H9 (cell line): ENCODE measurements around the gene RPS27. TPM values are rescaled to one million over a fixed set of nuclear protein-coding genes. Genes with fewer than 3 reads are reported as not detected.

ENCODE experiments used
- DNase-seq: peaks from one replicate; pipeline ENCODE4 v3.0.0-alpha.2; 2017
- H2AFZ ChIP-seq: one replicate; pipeline ENCODE4 v1.6.1; 2013; ENCODE audit warnings: mild to moderate bottlenecking, low read length, control low read depth, moderate library complexity
- H2AK5ac ChIP-seq: 2 replicates; pipeline ENCODE4 v1.6.1; 2013; ENCODE audit warnings: low read length, control low read depth, mixed read lengths; ENCODE audit not compliant: insufficient read length
- H2BK120ac ChIP-seq: one replicate; pipeline ENCODE4 v1.6.1; 2013; ENCODE audit warnings: low read depth, mild to moderate bottlenecking, low read length, control low read depth, inconsistent platforms; ENCODE audit not compliant: poor library complexity, severe bottlenecking
- H2BK12ac ChIP-seq: 2 replicates; pipeline ENCODE4 v1.6.1; 2013; ENCODE audit warnings: low read length, control low read depth, mixed read lengths, low read depth; ENCODE audit not compliant: insufficient read length
- H2BK15ac ChIP-seq: 2 replicates; pipeline ENCODE4 v1.6.1; 2013; ENCODE audit warnings: low read depth, low read length, control low read depth
- H2BK20ac ChIP-seq: one replicate; pipeline ENCODE4 v1.6.1; 2013; ENCODE audit warnings: low read depth, mild to moderate bottlenecking, low read length, control low read depth, inconsistent platforms; ENCODE audit not compliant: poor library complexity, severe bottlenecking
- H2BK5ac ChIP-seq: 2 replicates; pipeline ENCODE4 v1.6.1; 2013; ENCODE audit warnings: low read length, control low read depth, mixed read lengths; ENCODE audit not compliant: insufficient read length
- H3K14ac ChIP-seq: 2 replicates; pipeline ENCODE4 v1.6.1; 2013; ENCODE audit warnings: low read length, control low read depth; ENCODE audit not compliant: insufficient read depth
- H3K18ac ChIP-seq: 2 replicates; pipeline ENCODE4 v1.6.1; 2013; ENCODE audit warnings: low read depth, mild to moderate bottlenecking, mixed read lengths, low read length, control low read depth; ENCODE audit not compliant: insufficient read length
- H3K23ac ChIP-seq: 2 replicates; pipeline ENCODE4 v1.6.1; 2013; ENCODE audit warnings: low read length, control low read depth, mixed read lengths, low read depth; ENCODE audit not compliant: insufficient read length
- H3K23me2 ChIP-seq: 2 replicates; pipeline ENCODE4 v1.6.1; 2013; ENCODE audit warnings: low read depth, mild to moderate bottlenecking, mixed read lengths, low read length, control low read depth; ENCODE audit not compliant: insufficient read length, poor library complexity, severe bottlenecking
- H3K27ac ChIP-seq: 2 replicates; pipeline ENCODE4 v1.5.1; 2013; ENCODE audit warnings: low read length, control low read depth, mixed read lengths, low read depth; ENCODE audit not compliant: insufficient read length
- H3K27me3 ChIP-seq: 2 replicates; pipeline ENCODE4 v1.6.1; 2013; ENCODE audit warnings: low read length, control low read depth, inconsistent platforms; ENCODE audit not compliant: insufficient read depth
- H3K4ac ChIP-seq: 2 replicates; pipeline ENCODE4 v1.6.1; 2013; ENCODE audit warnings: low read depth, mild to moderate bottlenecking, control low read depth, inconsistent platforms, low read length, moderate library complexity
- H3K4me1 ChIP-seq: 2 replicates; pipeline ENCODE4 v1.6.1; 2013; ENCODE audit warnings: low read length, control low read depth, inconsistent platforms; ENCODE audit not compliant: insufficient read depth
- H3K4me2 ChIP-seq: 2 replicates; pipeline ENCODE4 v1.6.1; 2013; ENCODE audit warnings: low read length, control low read depth, mixed read lengths; ENCODE audit not compliant: insufficient read length, insufficient read depth
- H3K56ac ChIP-seq: 2 replicates; pipeline ENCODE4 v1.6.1; 2013; ENCODE audit warnings: low read depth, mild to moderate bottlenecking, mixed read lengths, low read length, control low read depth; ENCODE audit not compliant: insufficient read length
- H3K79me1 ChIP-seq: 2 replicates; pipeline ENCODE4 v1.6.1; 2013; ENCODE audit warnings: low read depth, mild to moderate bottlenecking, moderate library complexity, low read length, control low read depth, inconsistent platforms; ENCODE audit not compliant: insufficient read depth, poor library complexity, severe bottlenecking
- H3K79me2 ChIP-seq: 2 replicates; pipeline ENCODE4 v1.6.1; 2013; ENCODE audit warnings: low read length, control low read depth, inconsistent platforms; ENCODE audit not compliant: insufficient read depth
- H3K9ac ChIP-seq: 2 replicates; pipeline ENCODE4 v1.6.1; 2013; ENCODE audit warnings: low read length, control low read depth, mixed read lengths; ENCODE audit not compliant: insufficient read length; ENCODE audit errors: extremely low read depth
- H3K9me3 ChIP-seq: one replicate; pipeline ENCODE4 v1.6.1; 2013; ENCODE audit warnings: low read depth, low read length, inconsistent platforms; ENCODE audit not compliant: control insufficient read depth
- H3T11ph ChIP-seq: one replicate; pipeline ENCODE4 v1.6.1; 2013; ENCODE audit warnings: mild to moderate bottlenecking, low read length, control low read depth, inconsistent platforms
- H4K20me1 ChIP-seq: one replicate; pipeline ENCODE4 v1.6.1; 2013; ENCODE audit not compliant: control insufficient read depth, insufficient read length, insufficient read depth
- H4K5ac ChIP-seq: 2 replicates; pipeline ENCODE4 v1.6.1; 2013; ENCODE audit warnings: low read depth, mild to moderate bottlenecking, mixed read lengths, low read length, control low read depth; ENCODE audit not compliant: insufficient read length
- H4K8ac ChIP-seq: replicated peaks from 2 replicates; pipeline ENCODE4 v1.6.1; 2013; ENCODE audit warnings: low read length, control low read depth, mixed read lengths, low read depth; ENCODE audit not compliant: insufficient read length
- H4K91ac ChIP-seq: 2 replicates; pipeline ENCODE4 v1.6.1; 2013; ENCODE audit warnings: low read depth, mild to moderate bottlenecking, moderate library complexity, mixed read lengths, low read length, control low read depth; ENCODE audit not compliant: insufficient read length
- H3K27ac Mint-ChIP-seq, 3 experiments: 2 replicates in 2 of 3; 3 replicates in 1 of 3; pipeline ENCODE4 v1.8.0; 2020 to 2021; ENCODE audit warnings: mixed read lengths in 3 of 3, mild to moderate bottlenecking in 1 of 3, moderate library complexity in 1 of 3
- H3K27me3 Mint-ChIP-seq: 2 replicates; pipeline ENCODE4 v1.8.0; 2021; ENCODE audit warnings: low read depth, mild to moderate bottlenecking, moderate library complexity, mixed read lengths
- H3K36me3 Mint-ChIP-seq, 3 experiments: 2 replicates in 2 of 3; 3 replicates in 1 of 3; pipeline ENCODE4 v1.8.0; 2020 to 2021; ENCODE audit warnings: low read depth in 3 of 3, mixed read lengths in 3 of 3; ENCODE audit not compliant: insufficient read depth in 1 of 3
- H3K4me1 Mint-ChIP-seq, 2 experiments: 2 replicates each; pipeline ENCODE4 v1.8.0; 2020; ENCODE audit warnings: mixed read lengths in 2 of 2
- H3K4me3 Mint-ChIP-seq, 2 experiments: 2 replicates in 1 of 2; 3 replicates in 1 of 2; pipeline ENCODE4 v1.8.0; 2020 to 2021; ENCODE audit warnings: mild to moderate bottlenecking in 2 of 2, mixed read lengths in 2 of 2, moderate library complexity in 1 of 2
- H3K9me3 Mint-ChIP-seq, 2 experiments: 2 replicates in 1 of 2; 3 replicates in 1 of 2; pipeline ENCODE4 v1.8.0; 2020; ENCODE audit warnings: mild to moderate bottlenecking in 2 of 2, mixed read lengths in 2 of 2, moderate library complexity in 1 of 2
- WGBS: extraction: QIAGEN DNeasy Blood & Tissue Kit; methylation state at CpG from one replicate; pipeline ENCODE4 v1.1.7; 2013; ENCODE audit warnings: missing lambda C conversion rate, low lambda C conversion rate, mixed read lengths; ENCODE audit not compliant: insufficient read length; ENCODE audit errors: extremely low coverage; 5-methylcytosine and 5-hydroxymethylcytosine counted together
- total RNA-seq: library from RNA; stranded (reverse); gene quantifications from 2 replicates; pipeline ENCODE4 v1.2.1, GENCODE V29; 2021
- TF ChIP-seq, protein P1 (sequence below): fragments of 200-600 bp; sonication (generic); conservative IDR thresholded peaks from 3 replicates; pipeline ENCODE4 v1.8.0; 2021; ENCODE audit warnings: antibody characterized with exemption, mild to moderate bottlenecking

Gene RPS27
- total RNA-seq, 1 experiment from 2014 or later, result 2,321 TPM

DNA sequence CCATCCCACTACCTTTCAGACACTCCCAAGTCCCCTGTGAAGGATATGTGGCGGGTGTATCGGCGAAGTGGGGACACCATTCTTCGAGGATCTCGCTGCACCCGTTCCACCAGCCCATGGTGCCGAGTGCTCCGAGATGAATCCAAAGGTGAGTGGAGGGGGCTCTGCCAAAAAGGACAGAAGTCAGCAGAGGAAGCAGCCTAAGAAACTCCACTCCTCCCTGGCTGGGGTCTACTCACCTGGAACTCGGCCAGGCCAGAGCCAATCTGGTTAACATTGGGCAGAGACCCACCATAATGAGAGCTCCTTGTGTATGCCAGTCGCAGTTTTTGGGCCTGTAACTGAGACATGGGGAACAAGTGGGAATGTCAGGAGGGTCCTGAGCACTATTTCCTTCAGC lies 35.7 kb upstream of the RPS27 start:
- H3K79me2 ChIP-seq, result peaks cover 28% of the 10 kb centered on the region
- H2BK20ac ChIP-seq, result no peak overlapping the region
- H2BK15ac ChIP-seq, result no peak overlapping the region
- WGBS, result no CpG with 5 or more reads among the region's 10 CpGs
- no peaks in the 10 kb centered on the region for H3K9me3 ChIP-seq
- no peaks in the 10 kb centered on the region for H3K27me3 ChIP-seq
- Mint-ChIP-seq H3K27ac (no peak overlapping the region; a peak in 1 of 7 replicates), H3K4me1 (peaks cover 23% of the 10 kb centered on the region in 2 experiments), H3K4me3 (no peak overlapping the region), H3K27me3 (no peaks in the 10 kb centered on the region), H3K9me3 (no peaks in the 10 kb centered on the region), H3K36me3 (peaks cover 22 to 48% (median 29%) of the 10 kb centered on the region in 3 experiments; a peak in 6 of 7 replicates)
- H3K18ac ChIP-seq, result no peak overlapping the region
- no peak overlapping the region for H3T11ph ChIP-seq
- H3K9ac ChIP-seq, result no peak overlapping the region
- H2BK5ac ChIP-seq, result no peak overlapping the region
- no peak overlapping the region for H2BK12ac ChIP-seq
- no peak overlapping the region for H3K14ac ChIP-seq
- H3K4me2 ChIP-seq, result no peak overlapping the region
- H3K23ac ChIP-seq, result no peak overlapping the region
- no peak overlapping the region for H3K56ac ChIP-seq
- peaks cover 6% of the 10 kb centered on the region for H3K23me2 ChIP-seq
- H2BK120ac ChIP-seq, result no peak overlapping the region
- H3K79me1 ChIP-seq, result peaks cover 13% of the 10 kb centered on the region
- no peak overlapping the region for H4K8ac ChIP-seq
- H4K91ac ChIP-seq, result no peak overlapping the region
- no peak for DNase-seq
- H4K20me1 ChIP-seq, result peaks cover 2% of the 10 kb centered on the region
- TF ChIP-seq, protein P1, sequence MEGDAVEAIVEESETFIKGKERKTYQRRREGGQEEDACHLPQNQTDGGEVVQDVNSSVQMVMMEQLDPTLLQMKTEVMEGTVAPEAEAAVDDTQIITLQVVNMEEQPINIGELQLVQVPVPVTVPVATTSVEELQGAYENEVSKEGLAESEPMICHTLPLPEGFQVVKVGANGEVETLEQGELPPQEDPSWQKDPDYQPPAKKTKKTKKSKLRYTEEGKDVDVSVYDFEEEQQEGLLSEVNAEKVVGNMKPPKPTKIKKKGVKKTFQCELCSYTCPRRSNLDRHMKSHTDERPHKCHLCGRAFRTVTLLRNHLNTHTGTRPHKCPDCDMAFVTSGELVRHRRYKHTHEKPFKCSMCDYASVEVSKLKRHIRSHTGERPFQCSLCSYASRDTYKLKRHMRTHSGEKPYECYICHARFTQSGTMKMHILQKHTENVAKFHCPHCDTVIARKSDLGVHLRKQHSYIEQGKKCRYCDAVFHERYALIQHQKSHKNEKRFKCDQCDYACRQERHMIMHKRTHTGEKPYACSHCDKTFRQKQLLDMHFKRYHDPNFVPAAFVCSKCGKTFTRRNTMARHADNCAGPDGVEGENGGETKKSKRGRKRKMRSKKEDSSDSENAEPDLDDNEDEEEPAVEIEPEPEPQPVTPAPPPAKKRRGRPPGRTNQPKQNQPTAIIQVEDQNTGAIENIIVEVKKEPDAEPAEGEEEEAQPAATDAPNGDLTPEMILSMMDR, result no peak
- no peak overlapping the region for H3K4ac ChIP-seq
- no peak overlapping the region for H2AFZ ChIP-seq
- H2AK5ac ChIP-seq, result no peak overlapping the region
- H3K27ac ChIP-seq, result no peak overlapping the region
- no peaks in the 10 kb centered on the region for H3K4me1 ChIP-seq
- no peak overlapping the region for H4K5ac ChIP-seq
